K562 (cell line): ENCODE results near the gene MAGI1. TPM values are rescaled to one million over a fixed set of nuclear protein-coding genes. Genes with fewer than 3 reads are reported as not detected.

Experiments
- ATAC-seq: fragments of 200-7000 bp; cut with Tn5 transposase; 3 replicates; pipeline ENCODE4 v1.9.1; 2020; ENCODE audit warnings: moderate library complexity
- BruUV-seq: library from RNA; stranded (reverse); fragments of 400-500 nt; replicated peaks from 2 replicates; lab custom pipeline; 2021; lab: Mats Ljungman, UMichigan
- CTCF ChIA-PET: fragments of 300-600 bp; formaldehyde crosslinking; extraction: SDS; loops from one replicate; lab custom pipeline; 2021; ENCODE audit warnings: low intra/inter-chr PET ratio; lab: Yijun Ruan, JAX
- POLR2A ChIA-PET: fragments of 300-600, 350-650 bp; sonication (Branson Sonifier 250); formaldehyde crosslinking; extraction: SDS; loops from one replicate; lab custom pipeline; 2021; ENCODE audit warnings: antibody characterized with exemption, inconsistent platforms; lab: Yijun Ruan, JAX
- DNase-seq, 4 experiments: peaks; one replicate each; pipeline versions ENCODE4 v3.0.0 to v3.0.0-alpha.2; 2011 to 2018; ENCODE audit warnings: low spot score in 3 of 4, mixed read lengths in 3 of 4; ENCODE audit errors: extremely low read depth in 1 of 4
- FAIRE-seq: peaks from 2 replicates; lab custom pipeline; 2011; peaks lifted over from hg19 to GRCh38; lab: Jason Lieb, UNC
- H2AFZ ChIP-seq: 2 replicates; pipeline ENCODE4 v1.6.0; 2011; ENCODE audit warnings: low read depth, low read length, control low read depth, inconsistent platforms
- H3K27ac ChIP-seq: fragments of 200-600 bp; 3 replicates; pipeline ENCODE4 v1.8.0; 2011; ENCODE audit warnings: low read depth, mild to moderate bottlenecking, control low read depth, inconsistent platforms, low read length, moderate library complexity, mixed read lengths; ENCODE audit errors: extremely low read depth
- H3K27me3 ChIP-seq, 2 experiments: fragments of 300-600 bp in 1 of 2; 2 replicates in 1 of 2; 3 replicates in 1 of 2; pipeline versions ENCODE4 v1.6.0 to v1.8.0; 2011; ENCODE audit warnings: inconsistent platforms in 2 of 2, low read length in 2 of 2, mild to moderate bottlenecking in 1 of 2, mixed read lengths in 1 of 2, moderate library complexity in 1 of 2; ENCODE audit not compliant: control insufficient read depth in 2 of 2, insufficient read depth in 2 of 2
- H3K36me3 ChIP-seq: fragments of 300-600 bp; 3 replicates; pipeline ENCODE4 v1.8.0; 2011; ENCODE audit warnings: mild to moderate bottlenecking, low read length, inconsistent platforms; ENCODE audit not compliant: control insufficient read depth, insufficient read depth
- H3K4me1 ChIP-seq, 2 experiments: fragments of 200-600 bp in 1 of 2; replicated peaks in 1 of 2; 2 replicates in 1 of 2; 3 replicates in 1 of 2; pipeline versions ENCODE4 v1.5.1 to v1.8.0; 2011; ENCODE audit warnings: inconsistent platforms in 2 of 2, low read length in 2 of 2, mild to moderate bottlenecking in 1 of 2, mixed read lengths in 1 of 2, moderate library complexity in 1 of 2; ENCODE audit not compliant: control insufficient read depth in 2 of 2, insufficient read depth in 2 of 2
- H3K4me2 ChIP-seq: 2 replicates; pipeline ENCODE4 v1.6.1; 2011; ENCODE audit warnings: low read length, control low read depth, inconsistent platforms, mixed read lengths; ENCODE audit not compliant: insufficient read depth
- H3K4me3 ChIP-seq: fragments of 200-600 bp; sonication (generic), shearing (Covaris generic); 2 replicates; pipeline ENCODE4 v1.5.1; 2016; ENCODE audit warnings: control low read depth, inconsistent platforms
- H3K79me2 ChIP-seq: fragments of 200-600 bp; 3 replicates; pipeline ENCODE4 v1.8.0; 2011; ENCODE audit warnings: low read length, inconsistent platforms; ENCODE audit not compliant: control insufficient read depth, insufficient read depth
- H3K9ac ChIP-seq, 2 experiments: 2 replicates each; pipeline versions ENCODE4 v1.6.0 to v1.6.1; 2011; ENCODE audit warnings: low read depth in 2 of 2, low read length in 2 of 2, control low read depth in 1 of 2, inconsistent platforms in 1 of 2, mild to moderate bottlenecking in 1 of 2, mixed read lengths in 1 of 2; ENCODE audit not compliant: insufficient read depth in 1 of 2
- H3K9me1 ChIP-seq: one replicate; pipeline ENCODE4 v1.6.0; 2011; ENCODE audit warnings: inconsistent platforms, mild to moderate bottlenecking, low read length, moderate library complexity; ENCODE audit not compliant: control insufficient read depth, insufficient read depth
- H3K9me3 ChIP-seq: replicated peaks from 2 replicates; pipeline ENCODE4 v1.5.1; 2011; ENCODE audit warnings: low read depth, low read length, inconsistent platforms; ENCODE audit not compliant: control insufficient read depth, insufficient read depth
- H4K20me1 ChIP-seq: replicated peaks from 2 replicates; pipeline ENCODE4 v1.6.1; 2011; ENCODE audit warnings: low read length, inconsistent platforms, mixed read lengths; ENCODE audit not compliant: control insufficient read depth, insufficient read depth
- CC2D1A ChIP-seq: fragments of 450-650 bp; IDR thresholded peaks from 2 replicates; pipeline ENCODE4 v1.6.1; 2017; ENCODE audit warnings: mild to moderate bottlenecking
- ELF4 ChIP-seq: fragments of 450-650 bp; formaldehyde crosslinking; IDR thresholded peaks from 2 replicates; pipeline ENCODE4 v1.4.0; 2022; ENCODE audit warnings: missing genetic modification characterization
- HDGF ChIP-seq: fragments of 450-650 bp; IDR thresholded peaks from 2 replicates; pipeline ENCODE4 v1.6.1; 2016
- KDM1A ChIP-seq, 2 experiments: fragments of 450-650 bp; IDR thresholded peaks; 2 replicates each; pipeline ENCODE4 v1.6.1; 2016; ENCODE audit warnings: mild to moderate bottlenecking in 2 of 2
- MEIS2 ChIP-seq: fragments of 450-650 bp; IDR thresholded peaks from 2 replicates; pipeline ENCODE4 v1.6.1; 2014; ENCODE audit warnings: mild to moderate bottlenecking; ENCODE audit not compliant: partially characterized antibody
- PHF21A ChIP-seq: fragments of 450-650 bp; IDR thresholded peaks from 2 replicates; pipeline ENCODE4 v1.6.1; 2017; ENCODE audit warnings: low read depth, borderline replicate concordance
- POLR2H ChIP-seq: IDR thresholded peaks from 2 replicates; pipeline ENCODE4 v1.6.1; 2016; ENCODE audit warnings: missing genetic modification characterization, low read depth, mild to moderate bottlenecking, control low read depth, missing compliant biosample characterization, moderate library complexity
- RBFOX2 ChIP-seq: fragments of 200-400 bp; formaldehyde crosslinking; IDR thresholded peaks from 2 replicates; pipeline ENCODE4 v1.6.1; 2017; ENCODE audit warnings: low read depth, mild to moderate bottlenecking, low read length, moderate library complexity
- ZKSCAN3 ChIP-seq: fragments of 250-450 bp; sonication (Bioruptor Pico); IDR thresholded peaks from 2 replicates; pipeline ENCODE4 v1.4.0; 2020
- ZNF175 ChIP-seq: fragments of 200-800 bp; sonication (Bioruptor generic); IDR thresholded peaks from 2 replicates; pipeline ENCODE4 v1.6.1; 2016; ENCODE audit warnings: low read depth, mild to moderate bottlenecking, missing genetic modification characterization, missing compliant biosample characterization
- ZNF354B ChIP-seq: fragments of 250-450 bp; sonication (Bioruptor Pico); IDR thresholded peaks from 2 replicates; pipeline ENCODE4 v1.4.0; 2020
- ZNF583 ChIP-seq: fragments of 250-450 bp; sonication (Bioruptor Pico); IDR thresholded peaks from 2 replicates; pipeline ENCODE4 v1.4.0; 2020
- WGBS: fragments of 100-300 bp; shearing (Covaris generic); methylation state at CpG from one replicate; pipeline ENCODE4 v1.1.6; 2016; ENCODE audit warnings: low coverage, mixed read lengths; ENCODE audit not compliant: insufficient coverage; ENCODE audit errors: missing lambda C conversion rate; 5-methylcytosine and 5-hydroxymethylcytosine counted together
- in situ Hi-C: fragments of 300-500 bp; cut with MboI; formaldehyde crosslinking; loops from 4 replicates; pipeline ENCODE4 v1.15.0; 2018; ENCODE audit warnings: inconsistent platforms, mixed read lengths
- intact Hi-C: fragments of 100-400 bp; cut with micrococcal nuclease; formaldehyde crosslinking; loops from 2 replicates; pipeline ENCODE4 v1.14.2; 2022
- polyA plus RNA-seq, 8 experiments: library from polyadenylated mRNA; depleted of rRNA in 4 of 8; stranded (reverse) in 5 of 8; unstranded in 3 of 8; fragments of >200 nt; fragmentation: Nextera tagmentation in 2 of 8; fragmentation: Illumina TruSeq in 1 of 8; extraction: Ambion mirVana in 2 of 8; extraction: Trizol in 1 of 8; gene quantifications; 2 replicates each; pipeline versions ENCODE4 v1.2.1 to v1.2.3, GENCODE V29; 2011 to 2014; ENCODE audit warnings: inconsistent platforms in 1 of 8, missing spikeins in 1 of 8
- total RNA-seq, 7 experiments: library from RNA; depleted of rRNA in 6 of 7; stranded (reverse); fragments of >200 nt in 6 of 7; fragmentation: Illumina TruSeq in 2 of 7; extraction: Trizol in 2 of 7; gene quantifications; 2 replicates each; pipeline versions ENCODE4 v1.2.1 to v1.2.3, GENCODE V29; 2011 to 2021; ENCODE audit warnings: low replicate concordance in 1 of 7
- TF ChIP-seq, protein P1 (sequence below): fragments of 250-450 bp; sonication (Bioruptor Pico); IDR thresholded peaks from 2 replicates; pipeline ENCODE4 v1.8.0; 2021; ENCODE audit warnings: moderate library complexity, mild to moderate bottlenecking, inconsistent platforms
- TF ChIP-seq, protein P2 (sequence below): fragments of 250-450 bp; sonication (Bioruptor Pico); IDR thresholded peaks from 2 replicates; pipeline ENCODE4 v1.8.0; 2022; ENCODE audit warnings: inconsistent platforms
- TF ChIP-seq, protein P3 (sequence below): IDR thresholded peaks from 2 replicates; pipeline ENCODE4 v1.6.1; 2014; ENCODE audit warnings: antibody characterized with exemption
- TF ChIP-seq, protein P4 (sequence below): sonication (generic); formaldehyde crosslinking; IDR thresholded peaks from 2 replicates; pipeline ENCODE4 v1.8.0; 2022; ENCODE audit warnings: missing genetic modification reagents, mild to moderate bottlenecking, borderline replicate concordance

MAGI1 gene
- total and polyA plus RNA-seq, 9 of the 15 experiments (the other 6 are each of a cell fraction or from before 2014, with no cell fraction given) = 7.8 to 59.4 (median 43.2) TPM

DNA sequence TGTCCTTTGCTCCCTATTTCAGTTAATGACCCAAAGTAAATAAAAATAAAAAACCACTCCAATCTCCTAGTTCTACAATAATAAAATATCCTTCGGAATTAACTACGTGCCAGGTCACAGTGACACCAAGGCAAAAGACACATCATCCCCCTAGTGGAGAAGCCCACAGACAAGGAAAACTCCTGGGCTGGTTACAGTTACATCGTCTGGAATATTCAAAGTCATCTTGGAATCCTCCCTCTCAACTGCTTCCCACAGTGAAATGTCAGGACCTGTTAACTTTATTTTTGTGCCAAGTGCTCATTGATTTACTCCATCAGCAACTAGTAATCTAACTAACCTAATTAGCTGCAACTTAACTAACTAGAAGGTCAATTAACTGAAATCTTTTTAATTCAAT lies 349.3 kb downstream of the MAGI1 start (continued):
- TF ChIP-seq, protein P1, sequence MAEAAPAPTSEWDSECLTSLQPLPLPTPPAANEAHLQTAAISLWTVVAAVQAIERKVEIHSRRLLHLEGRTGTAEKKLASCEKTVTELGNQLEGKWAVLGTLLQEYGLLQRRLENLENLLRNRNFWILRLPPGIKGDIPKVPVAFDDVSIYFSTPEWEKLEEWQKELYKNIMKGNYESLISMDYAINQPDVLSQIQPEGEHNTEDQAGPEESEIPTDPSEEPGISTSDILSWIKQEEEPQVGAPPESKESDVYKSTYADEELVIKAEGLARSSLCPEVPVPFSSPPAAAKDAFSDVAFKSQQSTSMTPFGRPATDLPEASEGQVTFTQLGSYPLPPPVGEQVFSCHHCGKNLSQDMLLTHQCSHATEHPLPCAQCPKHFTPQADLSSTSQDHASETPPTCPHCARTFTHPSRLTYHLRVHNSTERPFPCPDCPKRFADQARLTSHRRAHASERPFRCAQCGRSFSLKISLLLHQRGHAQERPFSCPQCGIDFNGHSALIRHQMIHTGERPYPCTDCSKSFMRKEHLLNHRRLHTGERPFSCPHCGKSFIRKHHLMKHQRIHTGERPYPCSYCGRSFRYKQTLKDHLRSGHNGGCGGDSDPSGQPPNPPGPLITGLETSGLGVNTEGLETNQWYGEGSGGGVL = no peak
- no peak for TF ChIP-seq ELF4 (CRISPR knock-in tag)
- TF ChIP-seq, protein P2, sequence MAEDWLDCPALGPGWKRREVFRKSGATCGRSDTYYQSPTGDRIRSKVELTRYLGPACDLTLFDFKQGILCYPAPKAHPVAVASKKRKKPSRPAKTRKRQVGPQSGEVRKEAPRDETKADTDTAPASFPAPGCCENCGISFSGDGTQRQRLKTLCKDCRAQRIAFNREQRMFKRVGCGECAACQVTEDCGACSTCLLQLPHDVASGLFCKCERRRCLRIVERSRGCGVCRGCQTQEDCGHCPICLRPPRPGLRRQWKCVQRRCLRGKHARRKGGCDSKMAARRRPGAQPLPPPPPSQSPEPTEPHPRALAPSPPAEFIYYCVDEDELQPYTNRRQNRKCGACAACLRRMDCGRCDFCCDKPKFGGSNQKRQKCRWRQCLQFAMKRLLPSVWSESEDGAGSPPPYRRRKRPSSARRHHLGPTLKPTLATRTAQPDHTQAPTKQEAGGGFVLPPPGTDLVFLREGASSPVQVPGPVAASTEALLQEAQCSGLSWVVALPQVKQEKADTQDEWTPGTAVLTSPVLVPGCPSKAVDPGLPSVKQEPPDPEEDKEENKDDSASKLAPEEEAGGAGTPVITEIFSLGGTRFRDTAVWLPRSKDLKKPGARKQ (CRISPR knock-in tag) = no peak

DNA sequence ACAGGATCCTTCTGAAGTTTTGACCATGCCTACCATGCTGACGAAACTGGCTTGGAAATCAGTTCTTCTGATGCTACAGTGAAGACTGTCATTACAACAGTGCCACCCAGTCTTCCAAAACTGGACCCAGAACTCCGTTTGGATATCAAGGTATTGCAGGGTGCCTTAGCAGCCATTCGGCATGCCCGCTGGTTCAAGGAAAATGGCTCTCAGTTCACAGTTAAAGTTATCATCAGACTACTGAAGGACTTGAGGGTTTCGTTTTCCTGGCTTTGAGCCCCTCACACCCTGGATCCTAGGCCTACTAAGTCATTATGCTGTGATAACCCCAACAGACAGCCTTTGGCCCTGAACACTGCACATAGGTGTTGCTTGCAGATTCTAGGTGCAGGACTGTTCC lies 351.0 kb downstream of the MAGI1 start:
- DNase-seq = no peak
- 59% methylated on average over 4 of the region's 5 CpGs for WGBS
- Histone ChIP-seq H3K79me2 (no peaks in the 10 kb centered on the region), H3K36me3 (no peaks in the 10 kb centered on the region), H3K4me2 (no peak overlapping the region), H4K20me1 (no peaks in the 10 kb centered on the region), H3K27ac (no peak overlapping the region), H3K4me1 (no peaks in the 10 kb centered on the region), H3K9me1 (no peaks in the 10 kb centered on the region), H3K4me3 (no peak overlapping the region), H3K9ac (no peak overlapping the region), H2AFZ (no peak overlapping the region), H3K27me3 (no peaks in the 10 kb centered on the region), H3K9me3 (no peaks in the 10 kb centered on the region)
- ChIA-PET CTCF (no interaction called here), POLR2A (interaction anchor here (0.6 kb wide), 1 partner anchor 126 kb away, joined by 3 read pairs; no protein-coding TSS in a partner anchor)
- no peak for FAIRE-seq
- BruUV-seq = no TSS peak
- intact Hi-C loops (no loop called here), in situ Hi-C loops (no loop called here)
- ATAC-seq = no peak
- TF ChIP-seq ZNF175 (CRISPR knock-in tag) = no peak
- no peak for TF ChIP-seq HDGF
- TF ChIP-seq ZNF583 (CRISPR knock-in tag) = no peak
- no peak for TF ChIP-seq CC2D1A
- TF ChIP-seq PHF21A = no peak
- TF ChIP-seq, protein P3, sequence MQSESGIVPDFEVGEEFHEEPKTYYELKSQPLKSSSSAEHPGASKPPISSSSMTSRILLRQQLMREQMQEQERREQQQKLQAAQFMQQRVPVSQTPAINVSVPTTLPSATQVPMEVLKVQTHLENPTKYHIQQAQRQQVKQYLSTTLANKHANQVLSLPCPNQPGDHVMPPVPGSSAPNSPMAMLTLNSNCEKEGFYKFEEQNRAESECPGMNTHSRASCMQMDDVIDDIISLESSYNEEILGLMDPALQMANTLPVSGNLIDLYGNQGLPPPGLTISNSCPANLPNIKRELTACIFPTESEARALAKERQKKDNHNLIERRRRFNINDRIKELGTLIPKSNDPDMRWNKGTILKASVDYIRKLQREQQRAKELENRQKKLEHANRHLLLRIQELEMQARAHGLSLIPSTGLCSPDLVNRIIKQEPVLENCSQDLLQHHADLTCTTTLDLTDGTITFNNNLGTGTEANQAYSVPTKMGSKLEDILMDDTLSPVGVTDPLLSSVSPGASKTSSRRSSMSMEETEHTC = no peak
- no peak for TF ChIP-seq POLR2H
- TF ChIP-seq, protein P4, sequence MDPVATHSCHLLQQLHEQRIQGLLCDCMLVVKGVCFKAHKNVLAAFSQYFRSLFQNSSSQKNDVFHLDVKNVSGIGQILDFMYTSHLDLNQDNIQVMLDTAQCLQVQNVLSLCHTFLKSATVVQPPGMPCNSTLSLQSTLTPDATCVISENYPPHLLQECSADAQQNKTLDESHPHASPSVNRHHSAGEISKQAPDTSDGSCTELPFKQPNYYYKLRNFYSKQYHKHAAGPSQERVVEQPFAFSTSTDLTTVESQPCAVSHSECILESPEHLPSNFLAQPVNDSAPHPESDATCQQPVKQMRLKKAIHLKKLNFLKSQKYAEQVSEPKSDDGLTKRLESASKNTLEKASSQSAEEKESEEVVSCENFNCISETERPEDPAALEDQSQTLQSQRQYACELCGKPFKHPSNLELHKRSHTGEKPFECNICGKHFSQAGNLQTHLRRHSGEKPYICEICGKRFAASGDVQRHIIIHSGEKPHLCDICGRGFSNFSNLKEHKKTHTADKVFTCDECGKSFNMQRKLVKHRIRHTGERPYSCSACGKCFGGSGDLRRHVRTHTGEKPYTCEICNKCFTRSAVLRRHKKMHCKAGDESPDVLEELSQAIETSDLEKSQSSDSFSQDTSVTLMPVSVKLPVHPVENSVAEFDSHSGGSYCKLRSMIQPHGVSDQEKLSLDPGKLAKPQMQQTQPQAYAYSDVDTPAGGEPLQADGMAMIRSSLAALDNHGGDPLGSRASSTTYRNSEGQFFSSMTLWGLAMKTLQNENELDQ = no peak
- TF ChIP-seq MEIS2 = no peak
- no peak for TF ChIP-seq KDM1A (IDR thresholded peaks at IDR 0.05)
- no peak for TF ChIP-seq RBFOX2
- no peak for TF ChIP-seq ZNF354B (CRISPR knock-in tag)
- no peak for TF ChIP-seq ZKSCAN3 (CRISPR knock-in tag)
